Activated naive CD8-positive, alpha-beta T cell treated with anti-CD3 and anti-CD28 coated beads, Interleukin-2, amount 10 ng/mL, durations not matched to agents 7 days and 5 days (primary cell): ENCODE measurements around the gene TMIGD2. TPM values are rescaled to one million over a fixed set of nuclear protein-coding genes. Genes with fewer than 3 reads are reported as not detected.
"Not testable (repeated sequence)": the region's sequence is repeated elsewhere in the genome, so short reads cannot be mapped to it uniquely, and the experiment has no call there.

Experiments used
- ATAC-seq: fragments of 150-1000 bp; cut with Tn5 transposase; one replicate; pipeline ENCODE4 v1.10.0; 2021; ENCODE audit warnings: low read depth, moderate library complexity
- POLR2A ChIA-PET: fragments of 350-600 bp; sonication (Branson Sonifier 250); formaldehyde crosslinking; loops from one replicate; lab custom pipeline; 2021; ENCODE audit warnings: antibody characterized with exemption; lab: Charles Lee
- DNase-seq: peaks from one replicate; pipeline ENCODE4 v3.0.0; 2021
- H3K27ac Mint-ChIP-seq: one replicate; pipeline ENCODE4 v1.8.0; 2022; ENCODE audit warnings: mild to moderate bottlenecking, mixed read lengths
- H3K27me3 Mint-ChIP-seq: one replicate; pipeline ENCODE4 v1.8.0; 2022; ENCODE audit warnings: mild to moderate bottlenecking, moderate library complexity, mixed read lengths
- H3K36me3 Mint-ChIP-seq: one replicate; pipeline ENCODE4 v1.8.0; 2021; ENCODE audit warnings: mild to moderate bottlenecking, mixed read lengths
- H3K4me1 Mint-ChIP-seq: one replicate; pipeline ENCODE4 v1.8.0; 2021; ENCODE audit warnings: mixed read lengths
- H3K4me3 Mint-ChIP-seq: one replicate; pipeline ENCODE4 v1.8.0; 2022; ENCODE audit warnings: mild to moderate bottlenecking, moderate library complexity, mixed read lengths
- H3K9me3 Mint-ChIP-seq: one replicate; pipeline ENCODE4 v1.8.0; 2021; ENCODE audit warnings: mixed read lengths
- total RNA-seq, 2 experiments: library from RNA; stranded (reverse); gene quantifications; one replicate each; pipeline ENCODE4 v1.2.3, GENCODE V29; 2021

Gene TMIGD2
- total RNA-seq, 2 experiments from 2014 or later, result 49.3 to 50.5 TPM

DNA sequence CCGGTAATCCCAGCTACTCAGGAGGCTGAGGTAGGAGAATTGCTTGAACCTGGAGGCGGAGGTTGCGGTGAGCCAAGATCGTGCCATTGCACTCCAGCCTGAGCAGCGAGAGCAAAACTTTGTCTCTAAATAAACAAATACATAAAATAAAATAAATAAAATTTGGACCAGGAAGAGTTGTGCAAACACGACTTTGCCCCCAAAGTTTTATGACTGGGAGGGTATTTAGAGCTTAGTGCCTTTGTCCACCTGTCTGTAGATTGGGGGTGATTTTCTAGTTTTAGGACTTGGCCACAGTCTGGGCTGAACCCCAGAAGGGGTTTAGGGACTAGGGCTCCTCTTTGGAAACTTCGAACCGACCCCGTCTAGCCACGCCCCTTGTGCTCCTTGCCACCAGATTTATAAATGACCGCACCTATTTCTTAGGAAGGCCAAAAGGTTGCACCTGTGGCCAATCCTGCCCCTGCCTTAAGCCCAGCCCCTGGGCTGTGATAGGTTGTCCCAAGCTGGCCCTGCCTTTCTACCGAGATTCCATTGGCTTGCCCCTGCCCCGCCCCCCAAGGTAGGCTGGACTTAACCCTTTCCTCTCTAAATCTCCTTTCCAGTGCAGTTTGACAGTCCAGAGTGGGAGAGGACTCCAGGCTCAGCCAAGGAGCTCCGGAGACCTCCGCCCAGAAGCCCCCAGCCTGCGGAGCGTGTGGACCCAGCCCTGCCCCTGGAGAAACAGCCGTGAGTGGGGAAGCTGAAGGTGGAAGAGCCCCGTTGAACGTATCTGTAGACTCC is 17.8 kb downstream of the TMIGD2 start:
- peaks cover 2% of the 10 kb centered on the region for H3K4me1 Mint-ChIP-seq
- H3K27me3 Mint-ChIP-seq, result peaks cover 25% of the 10 kb centered on the region
- H3K36me3 Mint-ChIP-seq, result no peaks in the 10 kb centered on the region
- no peak overlapping the region for H3K27ac Mint-ChIP-seq
- H3K9me3 Mint-ChIP-seq, result no peaks in the 10 kb centered on the region
- H3K4me3 Mint-ChIP-seq, result no peak overlapping the region
- DNase-seq (no peak), ATAC-seq (no peak)
- POLR2A ChIA-PET, result no interaction called here

DNA sequence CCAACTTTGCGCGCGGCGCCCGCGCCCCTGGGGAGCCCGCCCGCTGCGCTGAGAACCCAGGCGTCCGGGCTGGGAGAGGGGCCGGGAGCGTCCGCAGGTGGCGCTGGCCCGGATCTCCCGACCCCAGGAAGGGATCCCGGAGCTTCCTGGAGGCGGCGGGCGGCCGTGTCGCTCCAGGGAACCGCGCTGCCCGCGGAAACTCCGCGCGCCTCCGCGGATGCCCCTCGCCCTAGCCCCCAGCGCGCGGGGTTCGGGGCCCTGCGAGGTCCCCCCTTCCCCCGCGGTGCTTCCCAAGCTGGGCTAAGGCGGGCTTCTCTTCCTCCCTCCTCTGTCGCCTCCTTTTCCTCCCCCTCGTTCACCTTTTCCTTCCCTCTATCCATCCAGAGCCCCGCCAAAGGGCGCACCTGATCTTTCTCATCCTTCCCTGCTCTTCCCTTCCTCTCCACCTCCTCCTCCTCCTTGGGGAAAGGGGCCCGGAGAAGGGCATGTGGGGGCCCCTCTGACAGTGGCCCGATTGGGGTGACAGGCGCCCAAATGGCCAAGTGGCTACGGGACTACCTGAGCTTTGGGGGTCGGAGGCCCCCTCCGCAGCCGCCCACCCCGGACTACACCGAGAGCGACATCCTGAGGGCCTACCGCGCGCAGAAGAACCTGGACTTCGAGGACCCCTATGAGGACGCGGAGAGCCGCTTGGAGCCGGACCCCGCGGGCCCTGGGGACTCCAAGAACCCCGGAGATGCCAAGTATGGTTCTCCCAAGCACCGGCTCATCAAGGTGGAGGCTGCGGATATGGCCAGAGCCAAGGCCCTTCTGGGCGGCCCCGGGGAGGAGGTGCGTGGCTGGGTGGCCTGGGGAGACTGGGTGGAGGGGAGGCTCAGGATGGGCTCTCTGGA is 22.4 kb downstream of the TMIGD2 start:
- peaks cover 34% of the 10 kb centered on the region for H3K27me3 Mint-ChIP-seq
- DNase-seq (no peak), ATAC-seq (no peak)
- H3K36me3 Mint-ChIP-seq, result no peaks in the 10 kb centered on the region
- peak overlapping the region; percentile 71 for H3K4me3 Mint-ChIP-seq
- POLR2A ChIA-PET, result interaction anchor here (0.6 to 1.8 kb wide), 7 partner anchors 15 to 554 kb away, joined by 3 to 7 read pairs (median 4); partner anchors contain the start of genes MPND and YJU2
- H3K4me1 Mint-ChIP-seq, result peaks cover 4% of the 10 kb centered on the region
- H3K27ac Mint-ChIP-seq, result no peak overlapping the region
- no peaks in the 10 kb centered on the region for H3K9me3 Mint-ChIP-seq

DNA sequence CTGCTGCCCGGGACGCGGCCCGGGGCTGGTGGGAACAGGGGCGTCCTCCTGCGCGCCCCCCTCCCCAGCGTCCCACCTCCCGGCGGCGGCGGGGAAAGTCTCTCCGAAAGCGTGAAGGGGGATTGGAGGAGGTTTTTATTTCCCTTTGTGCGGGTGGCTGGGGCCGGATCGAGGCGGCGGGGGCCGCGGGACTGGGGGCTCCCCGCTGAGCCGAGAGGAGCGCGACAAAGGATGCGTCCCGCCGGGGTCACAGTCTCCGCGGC is 23.0 kb downstream of the TMIGD2 start:
- H3K36me3 Mint-ChIP-seq, result no peaks in the 10 kb centered on the region
- POLR2A ChIA-PET, result interaction anchor here (0.6 to 1.8 kb wide), 5 partner anchors 14 to 553 kb away, joined by 3 to 7 read pairs (median 4); partner anchors contain the start of genes MPND and YJU2
- no peak overlapping the region for H3K4me3 Mint-ChIP-seq

DNA sequence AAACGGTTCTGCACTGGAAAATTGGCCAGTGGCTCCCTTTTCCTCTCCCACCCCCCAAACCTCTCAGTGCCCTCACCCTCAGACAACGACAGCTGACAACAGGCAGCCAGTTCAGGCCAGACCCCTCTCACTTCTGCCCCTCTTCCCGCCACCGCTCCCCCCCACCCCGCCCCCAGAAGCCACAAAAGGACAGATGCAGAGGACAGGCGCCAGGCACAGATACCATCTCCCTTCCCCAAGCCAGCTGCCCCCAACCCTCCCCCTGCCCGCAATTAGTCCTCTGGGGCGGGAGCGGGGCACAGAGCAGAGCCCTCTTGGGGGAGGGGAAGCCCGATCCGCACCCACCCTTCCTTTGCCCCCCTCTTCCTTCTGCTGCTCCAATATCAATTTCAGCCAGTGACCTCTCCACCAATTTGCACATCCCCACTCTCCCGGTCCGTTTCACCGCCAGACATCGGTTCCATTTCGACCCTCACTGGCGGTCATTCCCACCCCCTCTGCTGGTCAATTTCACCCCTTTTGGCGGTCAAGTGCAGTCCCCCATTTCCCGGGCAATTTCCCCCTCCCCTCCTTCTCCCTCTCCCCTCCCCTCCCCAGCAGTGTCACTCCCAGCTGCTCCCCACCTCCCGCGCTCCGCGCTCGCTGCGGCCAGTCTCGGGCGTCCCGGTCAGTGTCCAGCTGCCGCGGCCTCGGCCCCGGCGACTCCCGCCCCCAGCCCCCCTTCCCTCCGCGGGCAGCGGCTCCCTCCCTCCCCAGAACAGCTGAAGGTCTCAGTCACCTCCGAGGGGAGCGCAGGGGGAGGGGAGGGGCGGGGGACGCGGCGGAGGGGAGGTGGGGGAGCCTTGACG is 23.5 kb downstream of the TMIGD2 start, which contains the start of gene SHD:
SHD (plus strand) TSS at position 848 of the 848 bp plus-strand sequence. CDS start 798 bp downstream, outside the sequence.
- H3K9me3 Mint-ChIP-seq, result no peaks in the 10 kb centered on the region
- peak within 1 kb of the TSS; percentile 71 for H3K4me3 Mint-ChIP-seq
- ATAC-seq, result no peak
- POLR2A ChIA-PET, result interaction anchor here (0.6 to 1.8 kb wide), 5 partner anchors 14 to 553 kb away, joined by 3 to 7 read pairs (median 4); partner anchors contain the start of genes MPND and YJU2
- H3K4me1 Mint-ChIP-seq, result peaks cover 4% of the 10 kb centered on the region
- H3K36me3 Mint-ChIP-seq, result no peaks in the 10 kb centered on the region
- H3K27me3 Mint-ChIP-seq, result peaks cover 34% of the 10 kb centered on the region
- no peak within 1 kb of the TSS for H3K27ac Mint-ChIP-seq
- no peak for DNase-seq

More for the DNA sequence above, 23.0 kb downstream of the TMIGD2 start:
- Mint-ChIP-seq H3K9me3 (no peaks in the 10 kb centered on the region), H3K4me1 (peaks cover 4% of the 10 kb centered on the region), H3K27ac (no peak overlapping the region), H3K27me3 (peaks cover 34% of the 10 kb centered on the region)
- DNase-seq, result no peak
- ATAC-seq, result no peak

DNA sequence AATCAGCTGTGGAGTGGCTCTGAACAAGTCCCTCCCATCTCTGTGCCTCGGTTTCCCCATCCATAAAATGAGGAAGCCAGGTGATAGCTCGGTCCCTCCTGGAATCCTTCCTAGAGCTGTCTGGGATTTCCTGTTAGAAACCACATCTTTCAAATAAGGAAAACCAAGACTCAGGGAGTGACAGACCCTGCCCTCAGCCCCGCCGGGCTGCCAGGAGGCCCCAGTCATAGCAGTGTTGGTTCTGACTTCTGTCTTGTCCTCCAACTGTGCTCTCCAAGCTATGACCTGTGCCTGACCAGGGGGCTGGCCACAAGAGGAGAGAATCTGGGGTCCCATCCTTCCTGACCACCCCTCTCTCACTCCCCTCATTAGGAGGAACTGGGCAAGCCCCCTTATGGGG is 24.2 kb downstream of the TMIGD2 start:
- no peaks in the 10 kb centered on the region for H3K9me3 Mint-ChIP-seq
- DNase-seq (no peak), ATAC-seq (no peak)
- H3K4me1 Mint-ChIP-seq, result peaks cover 4% of the 10 kb centered on the region
- no peak overlapping the region for H3K4me3 Mint-ChIP-seq
- no peak overlapping the region for H3K27ac Mint-ChIP-seq
- peaks cover 34% of the 10 kb centered on the region for H3K27me3 Mint-ChIP-seq
- POLR2A ChIA-PET, result interaction anchor here (1.2 to 1.8 kb wide), 2 partner anchors 11 to 65 kb away, joined by 5 to 7 read pairs; partner anchors contain the start of gene MPND
- no peaks in the 10 kb centered on the region for H3K36me3 Mint-ChIP-seq

DNA sequence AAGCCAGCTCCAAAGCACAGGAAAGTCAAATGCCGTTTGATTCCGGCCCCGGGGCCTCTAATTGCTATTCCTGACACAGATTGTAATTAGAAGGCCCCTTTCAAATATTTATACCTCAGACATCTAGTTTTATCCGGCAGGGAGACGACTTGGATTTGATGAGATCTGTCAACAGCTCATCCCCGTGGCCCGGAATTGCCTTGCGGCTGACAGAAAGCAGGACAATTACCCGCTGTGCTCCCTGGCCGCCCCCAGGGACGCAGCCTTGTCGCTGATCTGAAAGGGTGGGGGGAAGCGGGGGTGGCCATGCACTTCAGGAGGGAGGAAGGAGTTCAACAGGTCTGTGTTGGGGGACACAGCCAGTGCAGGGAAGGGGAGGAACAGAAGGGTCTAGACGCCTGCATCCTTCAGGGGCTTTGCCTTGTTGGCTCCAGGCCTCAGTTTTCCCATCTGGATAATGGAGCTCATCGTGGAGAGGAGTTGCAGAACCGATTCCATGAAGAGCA is 24.9 kb downstream of the TMIGD2 start:
- Mint-ChIP-seq H3K27ac (no peak overlapping the region), H3K4me1 (peaks cover 4% of the 10 kb centered on the region), H3K27me3 (peaks cover 33% of the 10 kb centered on the region), H3K36me3 (no peaks in the 10 kb centered on the region), H3K4me3 (no peak overlapping the region), H3K9me3 (no peaks in the 10 kb centered on the region)
- DNase-seq, result no peak
- POLR2A ChIA-PET, result interaction anchor here (1.2 kb wide), 2 partner anchors 10 to 66 kb away, joined by 3 to 5 read pairs; no protein-coding TSS in a partner anchor
- ATAC-seq, result no peak

DNA sequence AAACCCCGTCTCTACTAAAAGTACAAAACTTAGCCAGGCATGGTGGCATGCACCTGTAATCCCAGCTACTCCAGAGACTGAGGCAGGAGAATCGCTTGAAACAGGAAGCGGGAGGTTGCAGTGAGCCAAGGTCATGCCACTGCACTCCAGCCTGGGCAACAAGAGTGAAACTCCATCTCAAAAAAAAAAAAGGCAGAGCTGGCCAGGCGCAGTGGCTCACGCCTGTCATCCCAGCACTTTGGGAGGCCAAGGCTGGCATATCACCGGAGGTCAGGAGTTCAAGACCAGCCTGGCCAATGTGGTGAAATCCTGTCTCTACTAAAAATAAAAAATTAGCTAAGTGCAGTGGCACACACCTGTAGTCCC is 27.9 kb downstream of the TMIGD2 start:
- not testable (repeated sequence) for H3K9me3 Mint-ChIP-seq, H3K27ac Mint-ChIP-seq, H3K36me3 Mint-ChIP-seq, H3K27me3 Mint-ChIP-seq, ATAC-seq, DNase-seq, H3K4me3 Mint-ChIP-seq, H3K4me1 Mint-ChIP-seq
- POLR2A ChIA-PET, result interaction anchor here (0.7 kb wide), 2 partner anchors 9 to 128 kb away, joined by 3 read pairs; no protein-coding TSS in a partner anchor

DNA sequence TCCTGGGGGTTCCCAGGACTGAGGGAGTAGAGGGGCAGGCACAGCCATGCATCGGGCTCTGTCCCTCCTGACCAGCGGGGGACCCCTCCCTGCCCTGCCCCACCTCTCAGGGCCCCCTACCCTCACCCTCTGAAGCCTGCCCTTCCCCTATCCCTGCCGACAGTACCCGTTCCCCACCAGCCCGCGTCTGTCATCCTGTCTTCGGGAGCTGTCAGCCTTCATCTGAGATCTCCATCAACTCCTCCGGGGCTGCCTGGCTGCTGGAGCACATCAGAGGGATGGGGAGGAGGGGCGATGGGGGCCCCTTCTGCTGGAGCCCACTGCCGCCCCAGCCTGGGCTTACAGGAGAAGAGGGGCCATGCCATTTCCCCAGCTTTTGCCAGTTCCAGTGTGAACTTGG is 29.3 kb downstream of the TMIGD2 start:
- ATAC-seq (no peak), DNase-seq (no peak)
- POLR2A ChIA-PET, result no interaction called here
- H3K36me3 Mint-ChIP-seq, result peaks cover 7% of the 10 kb centered on the region
- no peak overlapping the region for H3K4me3 Mint-ChIP-seq
- H3K27ac Mint-ChIP-seq, result no peak overlapping the region
- peaks cover 2% of the 10 kb centered on the region for H3K27me3 Mint-ChIP-seq
- no peaks in the 10 kb centered on the region for H3K4me1 Mint-ChIP-seq
- no peaks in the 10 kb centered on the region for H3K9me3 Mint-ChIP-seq

DNA sequence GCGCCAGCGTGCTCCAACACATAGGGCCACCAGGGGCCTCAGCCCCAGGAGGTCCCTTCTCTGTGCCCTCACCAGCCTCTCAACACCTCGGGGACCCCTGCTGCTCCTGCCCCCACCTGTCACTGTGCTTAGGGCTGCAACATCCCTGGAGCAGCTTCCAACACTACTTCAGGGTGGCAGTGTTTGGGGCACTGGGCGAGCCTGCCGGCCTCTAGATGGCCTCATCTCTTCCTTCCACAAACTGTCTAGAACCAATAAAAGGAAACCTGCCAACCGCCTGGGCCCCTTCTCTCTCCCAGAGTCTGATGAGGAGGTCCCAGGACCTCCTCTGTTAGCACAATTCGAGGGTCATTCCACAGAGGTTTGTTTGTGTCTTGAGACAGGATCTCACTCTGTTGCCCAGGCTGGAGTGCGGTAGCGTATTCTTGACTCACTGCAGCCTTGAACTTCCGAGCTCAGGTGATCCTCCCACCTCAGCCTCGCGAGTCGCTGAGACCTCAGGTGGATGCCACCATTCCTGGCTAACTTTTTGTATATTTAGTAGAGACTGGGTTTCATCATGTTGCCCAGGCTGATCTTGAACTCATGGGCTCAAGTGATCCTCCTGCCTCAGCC is 33.3 kb downstream of the TMIGD2 start:
- Mint-ChIP-seq H3K4me1 (peaks cover 26% of the 10 kb centered on the region), H3K4me3 (no peak overlapping the region), H3K27me3 (no peaks in the 10 kb centered on the region), H3K27ac (no peak overlapping the region), H3K9me3 (no peaks in the 10 kb centered on the region), H3K36me3 (peaks cover 18% of the 10 kb centered on the region)
- POLR2A ChIA-PET, result interaction anchor here (4.0 kb wide), 1 partner anchor 74 kb away, joined by 22 read pairs; the partner anchor contains the start of gene MPND
- DNase-seq, result no peak
- ATAC-seq, result no peak

DNA sequence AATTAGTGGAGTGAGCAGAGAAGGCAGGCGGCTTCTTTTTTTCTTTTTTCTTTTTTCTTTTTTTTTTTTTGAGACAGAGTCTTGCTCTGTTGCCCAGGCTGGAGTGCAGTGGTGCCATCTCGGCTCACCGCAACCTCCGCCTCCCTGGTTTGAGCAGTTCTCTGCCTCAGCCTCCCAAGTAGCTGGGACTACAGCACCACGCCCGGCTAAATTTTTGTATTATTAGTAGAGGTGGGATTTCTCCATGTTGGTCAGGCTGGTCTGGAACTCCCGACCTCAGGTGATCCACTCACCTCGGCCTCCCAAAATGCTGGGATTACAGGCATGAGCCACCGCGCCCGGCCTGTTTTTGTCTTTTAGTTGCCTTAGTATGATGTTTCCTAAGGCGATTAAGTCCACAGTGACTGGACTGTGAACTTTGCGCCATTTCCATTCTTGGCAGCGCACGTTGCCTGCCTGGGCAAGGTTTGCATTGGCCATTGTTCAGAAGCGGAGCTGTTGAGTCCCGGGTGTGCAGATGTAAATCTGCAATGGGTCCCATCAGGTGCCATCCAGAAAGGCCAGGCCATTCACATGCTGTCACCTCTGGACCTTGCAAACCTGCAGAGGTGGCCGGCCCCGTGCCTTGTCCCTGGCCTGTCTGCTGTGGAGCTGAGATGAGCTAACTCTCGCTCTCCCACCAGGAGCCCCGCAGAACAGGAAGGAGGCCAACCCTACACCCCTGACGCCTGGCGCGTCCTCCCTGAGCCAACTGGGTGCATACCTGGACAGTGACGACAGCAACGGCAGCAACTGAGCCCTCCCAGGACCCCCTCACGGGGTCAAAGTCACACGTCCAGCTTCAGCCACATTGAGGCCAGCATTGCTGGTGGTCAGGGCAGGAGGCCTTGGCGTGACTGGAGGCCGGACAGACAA is 34.0 kb downstream of the TMIGD2 start:
- DNase-seq (no peak), ATAC-seq (no peak)
- Mint-ChIP-seq H3K9me3 (no peaks in the 10 kb centered on the region), H3K4me1 (peaks cover 29% of the 10 kb centered on the region), H3K36me3 (peaks cover 21% of the 10 kb centered on the region), H3K27ac (no peak overlapping the region), H3K27me3 (no peaks in the 10 kb centered on the region), H3K4me3 (no peak overlapping the region)
- POLR2A ChIA-PET, result interaction anchor here (0.7 to 4.0 kb wide), 4 partner anchors 9 to 86 kb away, joined by 3 to 22 read pairs (median 8); partner anchors contain the start of gene MPND
